ENCODE results near the gene AADAC. TPM values are rescaled to one million over a fixed set of nuclear protein-coding genes. Genes with fewer than 3 reads are reported as not detected.
"Not testable (repeated sequence)": the region's sequence is repeated elsewhere in the genome, so short reads cannot be mapped to it uniquely, and the experiment has no call there.

The AADAC gene
- 0.69 TPM for total RNA-seq
- 0.94 TPM for polyA plus RNA-seq

- Histone ChIP-seq H3K4me3 (ENCODE audit: low read depth, low read length) (no peak within 1 kb of the TSS), H3K27ac (ENCODE audit: low read depth) (no peak within 1 kb of the TSS), H3K36me3 (ENCODE audit: insufficient read depth) (no peaks in the 10 kb centered on the region), H3K4me1 (ENCODE audit: insufficient read depth) (no peaks in the 10 kb centered on the region)
- DNase-seq (ENCODE audit: extremely low spot score): no peak
- 91% methylated on average over 4 of the region's 4 CpGs for WGBS
These were observed at the start of gene AADAC for GRCh38 chr3:151813799-151814198. Gene AADAC (plus strand): TSS chr3:151814116. CDS start chr3:151814163, 47 bp downstream.

GRCh38 chr3:151764699-151765098, 49.2 kb upstream of the AADAC start:
- WGBS: 84% methylated on average over 1 of the region's 1 CpG

GRCh38 chr3:151765685-151766084, 48.2 kb upstream of the AADAC start:
- H3K36me3 ChIP-seq (ENCODE audit: insufficient read depth): no peaks in the 10 kb centered on the region
- no peaks in the 10 kb centered on the region for H3K4me1 ChIP-seq (ENCODE audit: insufficient read depth)
- no peak for DNase-seq (ENCODE audit: extremely low spot score)
- no peak overlapping the region for H3K27ac ChIP-seq (ENCODE audit: low read depth)
- H3K4me3 ChIP-seq (ENCODE audit: low read depth, low read length): no peak overlapping the region

More at GRCh38 chr3:151764699-151765098, 49.2 kb upstream of the AADAC start:
- H3K36me3 ChIP-seq (ENCODE audit: insufficient read depth); H3K27ac ChIP-seq (ENCODE audit: low read depth); H3K4me3 ChIP-seq (ENCODE audit: low read depth, low read length); DNase-seq (ENCODE audit: extremely low spot score); H3K4me1 ChIP-seq (ENCODE audit: insufficient read depth): not testable (repeated sequence)

GRCh38 chr3:151766454-151766853, 47.5 kb upstream of the AADAC start:
- Histone ChIP-seq H3K36me3 (ENCODE audit: insufficient read depth) (no peaks in the 10 kb centered on the region), H3K4me3 (ENCODE audit: low read depth, low read length) (no peak overlapping the region), H3K27ac (ENCODE audit: low read depth) (no peak overlapping the region), H3K4me1 (ENCODE audit: insufficient read depth) (no peaks in the 10 kb centered on the region)
- DNase-seq (ENCODE audit: extremely low spot score): no peak
- 76% methylated on average over 2 of the region's 2 CpGs for WGBS

- DNase-seq (ENCODE audit: extremely low spot score): no peak
- Histone ChIP-seq H3K4me3 (ENCODE audit: low read depth, low read length) (no peak overlapping the region), H3K36me3 (ENCODE audit: insufficient read depth) (no peaks in the 10 kb centered on the region), H3K4me1 (ENCODE audit: insufficient read depth) (no peaks in the 10 kb centered on the region), H3K27ac (ENCODE audit: low read depth) (no peak overlapping the region)
- 99% methylated on average over 1 of the region's 1 CpG for WGBS
These were observed 45.5 kb upstream of the AADAC start for GRCh38 chr3:151768393-151768930.

- 83% methylated on average over 2 of the region's 2 CpGs for WGBS
These were observed 44.7 kb upstream of the AADAC start for GRCh38 chr3:151769175-151769574.

GRCh38 chr3:151770956-151771355, 43.0 kb upstream of the AADAC start:
- no peaks in the 10 kb centered on the region for H3K4me1 ChIP-seq (ENCODE audit: insufficient read depth)
- H3K27ac ChIP-seq (ENCODE audit: low read depth): no peak overlapping the region
- no peaks in the 10 kb centered on the region for H3K36me3 ChIP-seq (ENCODE audit: insufficient read depth)
- DNase-seq (ENCODE audit: extremely low spot score): no peak
- no peak overlapping the region for H3K4me3 ChIP-seq (ENCODE audit: low read depth, low read length)
- WGBS: 45% methylated on average over 4 of the region's 4 CpGs

More at GRCh38 chr3:151769175-151769574, 44.7 kb upstream of the AADAC start:
- no peak overlapping the region for H3K27ac ChIP-seq (ENCODE audit: low read depth)
- no peak overlapping the region for H3K4me3 ChIP-seq (ENCODE audit: low read depth, low read length)
- no peaks in the 10 kb centered on the region for H3K4me1 ChIP-seq (ENCODE audit: insufficient read depth)
- no peak for DNase-seq (ENCODE audit: extremely low spot score)
- no peaks in the 10 kb centered on the region for H3K36me3 ChIP-seq (ENCODE audit: insufficient read depth)

GRCh38 chr3:151772825-151773480, 41.0 kb upstream of the AADAC start:
- no peak overlapping the region for H3K27ac ChIP-seq (ENCODE audit: low read depth)
- no peak overlapping the region for H3K4me3 ChIP-seq (ENCODE audit: low read depth, low read length)
- DNase-seq (ENCODE audit: extremely low spot score): no peak
- H3K4me1 ChIP-seq (ENCODE audit: insufficient read depth): no peaks in the 10 kb centered on the region
- H3K36me3 ChIP-seq (ENCODE audit: insufficient read depth): no peaks in the 10 kb centered on the region
- WGBS: 90% methylated on average over 4 of the region's 4 CpGs

GRCh38 chr3:151774235-151774634, 39.7 kb upstream of the AADAC start:
- WGBS: 85% methylated on average over 1 of the region's 1 CpG

GRCh38 chr3:151774910-151775309, 39.0 kb upstream of the AADAC start:
- Histone ChIP-seq H3K27ac (ENCODE audit: low read depth) (no peak overlapping the region), H3K4me3 (ENCODE audit: low read depth, low read length) (no peak overlapping the region), H3K36me3 (ENCODE audit: insufficient read depth) (no peaks in the 10 kb centered on the region), H3K4me1 (ENCODE audit: insufficient read depth) (no peaks in the 10 kb centered on the region)
- DNase-seq (ENCODE audit: extremely low spot score): no peak

More at GRCh38 chr3:151774235-151774634, 39.7 kb upstream of the AADAC start:
- no peak overlapping the region for H3K4me3 ChIP-seq (ENCODE audit: low read depth, low read length)
- H3K27ac ChIP-seq (ENCODE audit: low read depth): no peak overlapping the region
- no peaks in the 10 kb centered on the region for H3K4me1 ChIP-seq (ENCODE audit: insufficient read depth)
- no peak for DNase-seq (ENCODE audit: extremely low spot score)
- no peaks in the 10 kb centered on the region for H3K36me3 ChIP-seq (ENCODE audit: insufficient read depth)

GRCh38 chr3:151775314-151776258, 38.3 kb upstream of the AADAC start:
- Histone ChIP-seq H3K4me3 (ENCODE audit: low read depth, low read length) (no peak overlapping the region), H3K4me1 (ENCODE audit: insufficient read depth) (no peaks in the 10 kb centered on the region), H3K36me3 (ENCODE audit: insufficient read depth) (no peaks in the 10 kb centered on the region), H3K27ac (ENCODE audit: low read depth) (no peak overlapping the region)
- WGBS: 85% methylated on average over 4 of the region's 4 CpGs
- no peak for DNase-seq (ENCODE audit: extremely low spot score)

- DNase-seq (ENCODE audit: extremely low spot score): no peak
- Histone ChIP-seq H3K4me1 (ENCODE audit: insufficient read depth) (no peaks in the 10 kb centered on the region), H3K36me3 (ENCODE audit: insufficient read depth) (no peaks in the 10 kb centered on the region), H3K27ac (ENCODE audit: low read depth) (no peak overlapping the region), H3K4me3 (ENCODE audit: low read depth, low read length) (no peak overlapping the region)
- 90% methylated on average over 1 of the region's 1 CpG for WGBS
These were observed 37.6 kb upstream of the AADAC start for GRCh38 chr3:151776259-151776740.

- Histone ChIP-seq H3K4me1 (ENCODE audit: insufficient read depth) (no peaks in the 10 kb centered on the region), H3K27ac (ENCODE audit: low read depth) (no peak overlapping the region), H3K4me3 (ENCODE audit: low read depth, low read length) (no peak overlapping the region), H3K36me3 (ENCODE audit: insufficient read depth) (no peaks in the 10 kb centered on the region)
- WGBS: 75% methylated on average over 2 of the region's 2 CpGs
- no peak for DNase-seq (ENCODE audit: extremely low spot score)
These were observed 36.0 kb upstream of the AADAC start for GRCh38 chr3:151777880-151778279.

GRCh38 chr3:151787626-151788025, 26.3 kb upstream of the AADAC start:
- Histone ChIP-seq H3K4me1 (ENCODE audit: insufficient read depth) (no peaks in the 10 kb centered on the region), H3K36me3 (ENCODE audit: insufficient read depth) (no peaks in the 10 kb centered on the region), H3K4me3 (ENCODE audit: low read depth, low read length) (no peak overlapping the region), H3K27ac (ENCODE audit: low read depth) (no peak overlapping the region)
- DNase-seq (ENCODE audit: extremely low spot score): no peak
